Activated CD4-positive, alpha-beta T cell treated with anti-CD3 and anti-CD28 coated beads, Interleukin-2, amount 50 U/mL, for 16 hours (primary cell): ENCODE measurements around the gene SF3B3.
"Not testable (repeated sequence)": the region's sequence is repeated elsewhere in the genome, so short reads cannot be mapped to it uniquely, and the experiment has no call there.

Source experiments
- DNase-seq: peaks from one replicate; pipeline ENCODE4 v3.0.0-alpha.2; 2020

The SF3B3 gene

DNA sequence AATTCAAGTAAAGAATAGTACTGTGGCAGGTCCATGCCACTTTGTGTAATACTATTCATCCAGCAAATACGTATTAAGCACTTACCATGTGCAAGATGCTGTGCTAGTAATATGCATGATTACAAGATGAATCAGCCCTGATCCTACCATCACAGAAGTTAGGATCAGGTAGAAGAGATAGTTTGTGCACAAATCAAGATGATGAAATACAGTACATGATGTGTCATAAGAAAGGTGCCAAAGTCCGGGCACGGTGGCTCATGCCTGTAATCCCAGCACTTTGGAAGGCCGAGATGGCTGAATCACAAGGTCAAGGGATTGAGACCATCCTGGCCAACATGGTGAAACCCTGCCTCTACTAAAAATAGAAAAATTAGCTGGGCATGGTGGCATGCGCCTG, 11.2 kb upstream of the SF3B3 start:
- no peak for DNase-seq

DNA sequence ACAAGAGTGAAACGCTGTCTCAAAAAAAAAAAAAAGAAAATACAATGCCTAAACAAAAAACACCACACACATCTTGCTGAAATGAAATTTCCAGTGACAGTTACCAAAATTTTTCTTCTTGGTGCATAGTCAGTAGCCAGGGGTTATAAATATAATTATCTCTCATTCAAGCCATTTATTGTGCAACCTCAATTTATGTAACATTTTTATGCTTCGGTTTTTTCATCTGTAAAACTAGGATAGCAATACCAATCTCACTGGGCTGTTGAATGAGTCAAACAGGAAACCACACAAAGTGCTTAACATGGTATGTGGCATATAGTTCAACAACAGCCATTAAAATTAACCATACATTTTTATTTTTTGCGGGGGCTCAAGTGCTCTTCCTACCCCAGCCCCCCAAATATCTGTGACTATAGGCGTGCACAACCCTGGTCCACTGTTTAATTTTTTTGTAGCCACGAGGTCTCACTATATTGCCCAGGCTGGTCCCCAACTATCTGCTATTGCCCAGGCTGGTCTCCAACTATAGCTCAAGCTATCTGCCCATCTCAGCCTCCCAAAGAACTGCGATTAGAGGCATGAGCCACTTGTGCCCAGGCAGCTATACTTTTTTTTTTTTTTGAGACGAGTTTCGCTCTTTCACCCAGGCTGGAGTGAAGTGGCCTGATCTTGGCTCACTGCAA, 2.9 kb upstream of the SF3B3 start:
- peak; percentile 85 for DNase-seq

- peak; percentile 68 for DNase-seq
These were observed 1.2 kb upstream of the SF3B3 start for GRCh38 chr16:70522216-70523075.

GRCh38 chr16:70523076-70523742, 407 bp upstream of the SF3B3 start, which contains the start of gene COG4:
Gene COG4 (minus strand): TSS chr16:70523554. CDS start chr16:70523543, 11 bp downstream.
- peak; percentile 93 for DNase-seq

DNA sequence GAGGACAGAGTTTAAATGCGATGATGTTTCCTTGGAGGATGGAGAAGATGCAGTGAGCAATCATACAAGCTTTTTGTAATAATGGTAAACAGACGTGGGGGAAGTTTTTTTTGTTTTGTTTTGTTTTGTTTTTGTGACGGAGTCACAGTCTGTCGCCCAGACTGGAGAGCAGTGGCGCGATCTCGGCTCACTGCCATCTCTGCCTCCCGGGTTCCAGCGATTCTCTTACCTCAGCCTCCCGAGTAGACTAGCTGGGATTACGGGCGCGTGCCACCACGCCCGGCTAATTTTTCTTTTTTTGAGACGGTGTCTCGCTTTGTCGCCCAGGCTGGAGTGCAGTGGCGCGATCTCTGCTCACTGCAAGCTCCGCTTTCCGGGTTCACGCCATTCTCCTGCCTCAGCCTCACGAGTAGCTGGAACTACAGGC, 796 bp downstream of the SF3B3 start:
- DNase-seq = not testable (repeated sequence)

DNA sequence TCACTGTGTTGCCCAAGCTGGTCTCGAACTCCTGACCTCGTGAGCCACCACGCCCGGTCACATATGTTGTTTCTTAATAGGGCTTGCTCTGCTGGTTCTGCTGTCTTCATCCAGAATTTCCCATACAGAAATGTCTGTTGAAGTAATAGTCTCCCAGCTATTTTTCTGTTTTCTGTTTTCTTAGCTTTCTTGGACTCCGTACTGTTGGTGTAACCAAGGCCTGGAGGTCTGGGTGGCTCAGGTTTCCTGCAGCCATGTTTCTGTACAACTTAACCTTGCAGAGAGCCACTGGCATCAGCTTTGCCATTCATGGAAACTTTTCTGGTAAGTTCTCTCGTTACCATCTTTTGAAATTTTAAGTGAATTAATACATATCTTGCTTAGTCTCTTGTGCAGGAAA, 2.8 kb downstream of the SF3B3 start:
- no peak for DNase-seq

GRCh38 chr16:70527315-70527996, 3.8 kb downstream of the SF3B3 start:
- no peak for DNase-seq

DNA sequence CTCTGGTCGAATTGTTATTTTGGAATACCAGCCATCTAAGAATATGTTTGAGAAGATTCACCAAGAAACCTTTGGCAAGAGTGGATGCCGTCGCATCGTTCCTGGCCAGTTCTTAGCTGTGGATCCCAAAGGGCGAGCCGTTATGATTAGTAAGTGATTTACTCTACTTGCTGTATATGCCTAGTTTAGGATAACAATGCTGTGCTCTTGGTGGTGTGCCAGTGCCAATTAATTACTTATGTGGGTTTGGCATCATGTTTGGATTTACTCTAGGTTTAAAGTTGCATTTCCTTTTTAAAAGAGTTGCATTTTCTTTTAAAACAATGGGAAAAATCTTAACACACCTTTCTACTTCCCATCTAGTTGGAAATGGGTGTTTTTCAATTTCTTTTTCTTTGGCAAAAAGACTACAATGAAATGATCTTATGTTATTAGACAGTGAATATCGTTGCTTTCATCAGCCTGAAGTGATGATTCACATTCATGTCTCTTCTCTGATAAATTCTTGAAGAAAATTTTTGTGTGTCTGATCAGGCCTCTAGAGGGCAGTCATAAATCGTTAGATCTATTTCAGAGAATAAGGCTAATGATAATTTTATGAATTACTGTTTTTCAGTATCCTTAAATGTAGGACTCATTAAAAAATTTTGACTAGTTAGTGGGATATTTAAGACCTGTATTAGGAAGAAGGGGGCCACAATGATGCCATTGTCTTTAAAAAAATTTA, 5.6 kb downstream of the SF3B3 start:
- DNase-seq = peak; percentile 44

DNA sequence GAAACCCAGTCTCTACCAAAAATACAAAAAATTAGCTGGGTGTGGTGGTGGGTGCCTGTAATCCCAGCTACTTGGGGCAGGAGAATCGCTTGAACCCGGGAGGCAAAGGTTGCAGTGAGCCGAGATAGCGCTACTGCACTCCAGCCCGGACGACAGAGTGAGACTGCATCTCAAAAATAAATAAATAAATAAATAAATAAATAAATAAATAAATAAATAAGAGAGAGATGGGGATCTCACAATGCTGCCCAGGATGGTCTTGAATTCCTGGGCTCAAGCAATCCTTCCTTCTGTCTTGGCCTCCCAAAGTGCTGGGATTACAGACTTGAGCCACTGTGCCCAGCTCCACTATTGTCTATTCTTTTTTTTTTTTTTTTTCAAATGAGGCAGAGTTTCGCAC, 6.3 kb downstream of the SF3B3 start:
- not testable (repeated sequence) for DNase-seq

GRCh38 chr16:70534971-70535370, 11.4 kb downstream of the SF3B3 start:
- no peak for DNase-seq

DNA sequence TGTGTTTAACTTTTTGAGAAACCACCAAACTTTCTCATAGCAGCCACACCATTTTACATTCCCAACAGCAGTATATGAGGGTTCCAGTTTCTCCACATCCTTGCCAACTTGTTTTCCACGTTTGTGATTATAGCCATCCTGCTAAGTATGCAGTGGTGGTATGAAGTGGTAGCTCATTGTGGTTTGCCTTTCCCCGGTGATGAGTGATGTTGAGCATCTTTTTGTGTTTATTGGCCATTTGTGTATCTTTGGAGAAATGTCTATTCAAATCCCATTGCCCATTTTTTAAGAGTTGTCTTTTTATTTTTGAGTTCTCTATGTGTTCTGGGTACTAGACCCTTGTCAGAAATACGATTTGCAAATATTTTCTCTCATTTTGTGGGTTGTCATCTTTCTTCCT, 17.4 kb downstream of the SF3B3 start:
- DNase-seq = no peak

- DNase-seq = no peak
These were observed 20.9 kb downstream of the SF3B3 start for GRCh38 chr16:70544548-70544947.

DNA sequence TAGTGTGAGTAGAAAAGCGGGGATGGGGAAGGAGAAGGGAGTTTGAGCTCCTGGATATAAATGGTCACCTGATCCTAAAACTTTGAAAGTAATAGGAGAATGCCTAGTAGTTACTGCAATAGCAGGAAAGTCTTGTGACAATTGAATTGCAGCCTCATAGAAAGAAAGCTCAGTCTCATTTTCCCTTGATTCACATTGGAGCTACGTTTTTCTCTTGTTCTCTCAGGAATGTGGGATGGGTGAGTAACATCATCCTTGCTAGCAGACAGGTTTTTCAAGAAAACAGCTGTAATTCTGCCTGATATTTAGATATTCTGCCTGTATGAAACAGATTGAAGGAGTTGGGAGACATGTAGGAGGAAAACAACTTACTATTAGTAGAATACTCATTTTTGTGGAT, 25.3 kb downstream of the SF3B3 start:
- DNase-seq = no peak

DNA sequence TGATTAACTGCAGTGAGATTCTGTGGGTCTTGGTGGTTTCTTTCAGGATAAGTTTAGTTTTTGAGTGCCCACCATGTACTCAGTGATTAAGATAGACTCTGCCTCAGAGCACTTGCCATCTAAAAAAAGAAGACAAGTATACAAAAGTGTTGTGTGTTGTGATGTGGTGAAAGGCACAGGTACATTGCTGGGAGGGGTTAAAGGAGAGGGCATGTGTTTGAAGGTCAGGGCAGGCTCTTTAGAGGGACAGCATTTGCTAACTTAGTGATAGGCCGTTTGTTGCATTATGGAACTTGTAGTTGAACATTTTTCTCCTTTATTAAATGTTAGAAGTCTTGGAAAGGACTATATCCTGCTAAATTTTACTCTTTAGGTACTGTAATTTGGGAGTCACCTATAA, 26.5 kb downstream of the SF3B3 start:
- DNase-seq = no peak

DNA sequence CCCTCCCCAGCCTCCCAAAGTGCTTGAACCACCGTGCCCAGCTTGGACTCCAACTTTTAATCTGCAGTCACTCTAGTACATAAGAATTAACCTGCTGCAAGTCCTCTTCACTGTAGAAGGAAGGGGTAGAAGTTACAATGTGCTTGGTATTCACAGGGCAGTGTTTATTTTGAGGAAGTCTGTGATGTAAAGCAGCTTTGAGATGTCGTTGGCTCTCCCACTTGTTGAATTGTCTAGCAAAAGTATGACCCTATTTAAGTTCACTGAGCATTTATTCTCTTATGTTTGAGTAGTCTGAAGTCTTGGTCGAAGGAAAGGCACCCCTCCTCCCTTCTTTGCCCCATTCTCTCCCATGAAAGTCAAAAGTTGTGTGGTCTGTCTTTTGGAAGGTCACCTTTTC, 28.2 kb downstream of the SF3B3 start:
- DNase-seq = no peak

DNA sequence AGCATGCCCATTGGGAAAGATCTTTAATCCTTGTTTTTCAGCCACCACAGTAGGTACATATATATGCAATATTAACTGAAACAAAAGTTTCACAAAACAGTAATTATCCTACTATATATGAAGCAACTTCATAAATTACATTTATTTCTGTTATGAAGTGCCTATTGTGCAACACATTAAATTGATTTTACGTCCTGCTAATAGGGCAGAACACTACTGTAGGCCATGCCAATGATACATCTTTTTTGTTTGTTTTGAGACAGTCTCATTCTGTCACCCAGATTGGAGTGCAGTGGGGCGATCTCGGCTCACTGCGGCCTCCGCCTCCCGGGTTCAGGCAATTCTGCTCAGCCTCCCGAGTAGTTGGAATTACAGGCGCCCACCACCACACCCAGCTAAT, 29.1 kb downstream of the SF3B3 start:
- no peak for DNase-seq

- DNase-seq = no peak
These were observed 30.0 kb downstream of the SF3B3 start for GRCh38 chr16:70553645-70554044.

- no peak for DNase-seq
These were observed 32.4 kb downstream of the SF3B3 start for GRCh38 chr16:70556063-70556462.

- DNase-seq = no peak
These were observed 38.0 kb downstream of the SF3B3 start for GRCh38 chr16:70561623-70562022.

GRCh38 chr16:70563636-70564035, 40.0 kb downstream of the SF3B3 start:
- DNase-seq = no peak

GRCh38 chr16:70565053-70565452, 41.4 kb downstream of the SF3B3 start:
- no peak for DNase-seq

GRCh38 chr16:70568601-70569237, 45.1 kb downstream of the SF3B3 start:
- no peak for DNase-seq
